ENCODE results near the gene JPT2. TPM values are rescaled to one million over a fixed set of nuclear protein-coding genes. Genes with fewer than 3 reads are reported as not detected.

The JPT2 gene
- 2.5 TPM for total RNA-seq

GRCh38 chr16:1677942-1678499 lies at the start of gene JPT2:
JPT2 (plus strand) TSS chr16:1678279; CDS start chr16:1678313, 34 bp downstream.
- H3K27me3 ChIP-seq (ENCODE audit: insufficient read depth, low read length): no peaks in the 10 kb centered on the region
- H3K9me3 ChIP-seq (ENCODE audit: low read depth, low read length): no peaks in the 10 kb centered on the region
- H3K4me1 ChIP-seq (ENCODE audit: insufficient read depth, low read length): peaks cover 20% of the 10 kb centered on the region
- H3K4me3 ChIP-seq (ENCODE audit: low read length): peak within 1 kb of the TSS; percentile 48

DNA sequence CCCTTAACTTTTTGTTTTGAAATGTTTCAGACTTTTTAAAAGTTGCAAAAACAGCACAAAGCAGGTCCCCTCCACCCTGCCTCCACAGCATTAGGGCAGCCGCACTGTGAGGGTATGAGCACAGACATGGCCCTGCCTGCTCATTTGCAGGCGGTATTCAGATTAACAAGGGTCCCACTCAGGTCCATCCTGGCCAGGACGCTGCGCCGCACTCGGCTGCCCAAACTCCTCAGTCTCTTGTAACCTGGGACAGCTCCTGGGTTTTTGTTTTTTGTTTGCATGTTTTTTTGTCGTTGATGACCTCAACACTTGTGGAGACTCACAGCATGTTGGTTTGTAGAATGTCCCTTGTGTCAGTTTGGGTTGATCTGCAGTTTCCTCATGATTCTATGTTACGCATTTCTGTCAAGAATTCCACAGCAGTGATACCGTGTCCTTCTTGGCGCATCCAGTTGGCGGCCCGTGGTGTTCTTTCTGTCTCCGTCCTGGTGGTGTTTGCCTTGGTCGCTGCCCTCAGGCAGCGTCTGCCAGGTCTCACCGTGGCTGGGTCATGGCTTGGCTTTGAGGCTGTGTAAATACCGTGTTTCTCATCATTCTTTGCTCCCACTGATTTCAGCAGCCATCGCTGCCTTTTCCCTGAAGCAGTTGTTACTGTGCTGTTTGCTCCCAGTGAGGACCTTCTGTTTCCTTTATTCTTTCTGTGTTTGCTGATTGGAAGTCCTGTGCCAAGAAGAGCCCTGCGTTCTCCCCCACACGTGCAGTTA lies 47.4 kb upstream of the JPT2 start:
- Histone ChIP-seq H3K4me1 (ENCODE audit: insufficient read depth, low read length) (no peaks in the 10 kb centered on the region), H3K9me3 (ENCODE audit: low read depth, low read length) (no peaks in the 10 kb centered on the region), H3K27me3 (ENCODE audit: insufficient read depth, low read length) (no peaks in the 10 kb centered on the region), H3K4me3 (ENCODE audit: low read length) (no peak overlapping the region)

DNA sequence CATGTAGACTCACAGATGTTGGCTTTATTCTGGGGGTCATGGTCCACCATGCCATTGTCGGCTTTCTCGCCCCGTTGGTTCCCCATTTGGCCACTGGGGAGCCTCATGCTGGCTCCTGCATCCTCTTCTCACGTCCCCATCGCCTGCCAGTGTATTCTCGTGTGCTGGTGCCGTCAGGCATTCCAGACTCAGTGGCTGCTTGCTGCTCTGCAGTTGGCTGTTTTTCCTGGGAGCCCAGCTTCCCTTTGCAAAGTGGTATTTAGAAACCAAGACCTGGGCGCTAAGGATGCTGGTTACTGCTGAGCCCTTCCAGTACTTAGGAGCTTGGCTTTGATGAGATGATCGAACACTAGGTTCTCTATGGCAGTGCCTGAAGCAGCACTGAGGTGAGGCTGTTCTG lies 46.8 kb upstream of the JPT2 start:
- Histone ChIP-seq H3K9me3 (ENCODE audit: low read depth, low read length) (no peaks in the 10 kb centered on the region), H3K4me1 (ENCODE audit: insufficient read depth, low read length) (no peaks in the 10 kb centered on the region), H3K4me3 (ENCODE audit: low read length) (no peak overlapping the region), H3K27me3 (ENCODE audit: insufficient read depth, low read length) (no peaks in the 10 kb centered on the region)

DNA sequence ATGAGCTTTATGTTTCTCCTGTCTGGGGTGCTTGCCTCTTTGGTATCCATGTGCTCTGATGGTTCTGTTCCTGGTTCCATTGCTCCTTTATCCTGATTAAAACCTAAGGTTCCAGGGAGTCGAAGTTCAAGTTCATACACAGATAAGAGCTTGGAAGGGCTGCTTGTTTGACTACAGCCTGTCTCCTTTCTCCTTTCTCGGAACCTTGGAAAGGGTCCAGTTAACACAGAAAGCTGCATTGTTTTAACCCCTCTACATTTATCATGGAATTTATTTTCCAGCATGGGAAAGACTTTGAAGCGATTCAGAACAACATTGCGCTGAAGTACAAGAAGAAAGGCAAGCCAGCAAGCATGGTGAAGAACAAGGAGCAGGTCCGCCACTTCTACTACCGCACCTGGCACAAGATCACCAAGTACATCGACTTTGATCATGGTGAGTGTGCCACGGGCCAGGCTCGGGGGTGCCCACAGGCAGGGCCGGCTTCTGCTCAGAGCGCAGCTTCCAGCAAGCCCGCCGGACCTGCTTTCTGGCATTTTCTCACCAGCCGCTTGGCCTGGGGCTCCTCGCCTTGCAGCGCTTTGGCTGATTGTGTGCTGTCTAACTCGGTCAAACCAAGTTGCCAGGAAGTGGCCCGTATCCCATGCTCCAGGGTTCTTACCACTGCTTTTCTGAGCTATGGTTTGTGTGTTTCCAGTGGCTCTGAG lies 46.0 kb upstream of the JPT2 start:
- no peak overlapping the region for H3K4me3 ChIP-seq (ENCODE audit: low read length)
- no peaks in the 10 kb centered on the region for H3K4me1 ChIP-seq (ENCODE audit: insufficient read depth, low read length)
- H3K9me3 ChIP-seq (ENCODE audit: low read depth, low read length): no peaks in the 10 kb centered on the region
- no peaks in the 10 kb centered on the region for H3K27me3 ChIP-seq (ENCODE audit: insufficient read depth, low read length)

DNA sequence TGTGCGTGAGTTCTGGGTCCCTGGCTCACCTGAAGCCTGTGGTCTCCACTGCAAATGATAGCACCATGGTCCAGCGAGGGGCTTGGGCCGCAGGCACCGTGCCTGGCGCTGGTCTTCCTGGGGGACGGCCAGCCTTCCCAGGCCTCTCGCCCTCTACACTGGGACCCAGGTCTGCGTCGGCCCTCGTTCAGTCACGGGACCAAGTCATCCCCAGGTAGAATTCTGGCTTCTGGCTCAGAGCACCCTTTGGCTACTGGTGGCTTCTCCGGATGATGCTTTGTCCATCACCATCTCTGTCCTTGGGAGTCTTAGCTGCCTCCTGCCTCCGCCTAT lies 45.5 kb upstream of the JPT2 start:
- Histone ChIP-seq H3K9me3 (ENCODE audit: low read depth, low read length) (no peaks in the 10 kb centered on the region), H3K4me1 (ENCODE audit: insufficient read depth, low read length) (no peaks in the 10 kb centered on the region), H3K27me3 (ENCODE audit: insufficient read depth, low read length) (no peaks in the 10 kb centered on the region), H3K4me3 (ENCODE audit: low read length) (no peak overlapping the region)

DNA sequence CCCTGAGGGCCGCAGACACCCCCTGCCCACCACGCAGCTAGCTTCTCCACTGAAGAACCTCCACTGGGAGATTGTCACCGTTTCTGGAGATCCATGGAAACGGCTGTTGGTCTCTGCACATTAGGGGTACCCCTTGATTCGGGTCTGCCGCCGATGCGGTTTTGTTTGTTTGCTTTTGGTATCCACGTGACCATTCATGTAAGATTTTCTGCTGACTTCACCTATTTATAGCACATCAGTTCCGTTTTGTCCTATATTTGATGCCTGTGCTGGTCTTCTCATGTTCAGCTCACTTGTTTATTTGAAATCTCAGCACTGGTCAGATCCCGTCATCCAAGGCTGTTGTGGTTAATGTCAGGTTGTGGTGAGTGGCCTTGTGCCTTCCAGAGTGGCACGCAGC lies 44.8 kb upstream of the JPT2 start:
- H3K4me1 ChIP-seq (ENCODE audit: insufficient read depth, low read length): no peaks in the 10 kb centered on the region
- no peak overlapping the region for H3K4me3 ChIP-seq (ENCODE audit: low read length)
- H3K27me3 ChIP-seq (ENCODE audit: insufficient read depth, low read length): no peaks in the 10 kb centered on the region
- H3K9me3 ChIP-seq (ENCODE audit: low read depth, low read length): no peaks in the 10 kb centered on the region

DNA sequence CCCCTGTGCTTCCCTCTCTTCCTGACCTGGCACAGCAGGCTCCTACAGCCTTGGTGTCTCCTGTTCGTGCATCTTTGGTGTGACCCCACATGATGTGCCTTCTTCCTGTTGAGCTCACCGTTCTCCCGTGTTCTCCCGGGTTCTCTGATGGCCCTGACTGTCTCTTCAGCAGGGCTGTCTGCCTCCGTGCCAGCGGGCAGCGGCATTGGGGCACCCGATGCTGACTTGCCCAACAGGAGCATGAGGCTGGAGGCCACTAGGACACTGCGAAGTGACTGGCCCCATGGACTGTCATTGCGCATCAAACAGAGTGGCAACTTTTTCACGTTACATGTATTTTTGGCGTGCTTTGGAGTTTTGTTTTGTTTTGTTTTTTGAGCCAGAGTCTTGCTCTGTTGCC lies 43.5 kb upstream of the JPT2 start:
- H3K4me3 ChIP-seq (ENCODE audit: low read length): no peak overlapping the region
- no peaks in the 10 kb centered on the region for H3K4me1 ChIP-seq (ENCODE audit: insufficient read depth, low read length)
- no peaks in the 10 kb centered on the region for H3K27me3 ChIP-seq (ENCODE audit: insufficient read depth, low read length)
- H3K9me3 ChIP-seq (ENCODE audit: low read depth, low read length): no peaks in the 10 kb centered on the region

DNA sequence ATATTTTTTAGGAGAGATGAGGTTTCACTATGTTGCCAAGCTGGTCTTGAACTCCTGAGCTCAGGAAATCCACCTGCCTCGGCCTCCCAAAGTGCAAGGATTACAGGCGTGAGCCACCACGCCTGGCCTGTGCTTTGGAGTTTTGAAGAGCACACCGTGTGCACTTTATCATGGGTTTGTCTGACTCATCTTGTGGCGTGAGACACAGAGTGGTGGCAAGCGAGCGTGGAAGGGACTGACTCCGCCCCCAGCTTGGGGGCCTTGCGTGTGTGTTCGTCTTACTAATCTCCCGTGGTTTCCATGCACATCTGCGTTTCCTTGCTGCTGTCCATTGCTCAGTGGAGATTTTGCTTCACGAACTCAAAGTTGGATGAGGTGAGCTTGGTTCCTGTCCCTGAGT lies 43.0 kb upstream of the JPT2 start:
- Histone ChIP-seq H3K4me3 (ENCODE audit: low read length) (no peak overlapping the region), H3K27me3 (ENCODE audit: insufficient read depth, low read length) (no peaks in the 10 kb centered on the region), H3K4me1 (ENCODE audit: insufficient read depth, low read length) (no peaks in the 10 kb centered on the region), H3K9me3 (ENCODE audit: low read depth, low read length) (no peaks in the 10 kb centered on the region)

DNA sequence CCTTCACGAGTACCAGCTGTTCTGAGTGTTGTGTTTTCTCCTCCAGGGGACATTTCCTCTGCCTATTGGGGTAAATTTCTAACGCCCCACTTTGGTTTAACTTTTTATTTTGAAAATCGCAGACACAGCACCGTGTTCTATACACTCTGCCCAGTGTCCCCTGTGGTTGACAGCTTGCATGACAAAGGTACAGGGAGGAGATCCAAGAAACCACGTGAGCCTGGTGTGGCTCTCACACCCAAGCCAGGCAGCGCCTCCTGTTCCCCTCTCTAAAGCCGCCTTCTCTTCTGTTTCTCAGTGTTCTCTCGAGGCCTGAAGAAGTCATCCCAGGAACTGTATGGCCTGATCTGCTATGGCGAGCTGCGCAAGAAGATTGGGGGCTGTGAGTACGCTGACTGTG lies 40.6 kb upstream of the JPT2 start:
- H3K4me1 ChIP-seq (ENCODE audit: insufficient read depth, low read length): no peaks in the 10 kb centered on the region
- no peaks in the 10 kb centered on the region for H3K9me3 ChIP-seq (ENCODE audit: low read depth, low read length)
- no peaks in the 10 kb centered on the region for H3K27me3 ChIP-seq (ENCODE audit: insufficient read depth, low read length)
- H3K4me3 ChIP-seq (ENCODE audit: low read length): no peak overlapping the region

DNA sequence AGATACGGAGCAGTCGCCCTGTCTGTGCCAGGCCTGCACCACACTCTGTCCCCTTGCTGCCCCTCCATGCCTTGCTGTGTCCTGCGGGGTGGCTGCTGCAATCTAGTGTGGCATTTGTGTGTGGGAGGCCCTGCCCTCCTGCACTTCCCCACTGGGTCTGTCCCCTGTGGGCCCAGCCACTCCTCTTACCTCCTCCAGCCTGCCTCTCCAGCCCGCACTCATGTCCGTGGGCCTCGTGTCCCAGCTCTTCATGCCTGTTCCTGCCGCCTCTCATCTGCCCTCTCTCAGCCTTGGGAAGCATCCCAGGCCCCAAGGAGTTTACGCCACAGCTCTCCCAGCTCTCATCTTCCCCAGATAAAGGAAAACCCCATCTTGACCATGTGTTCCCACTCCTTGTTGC lies 39.3 kb upstream of the JPT2 start:
- H3K4me3 ChIP-seq (ENCODE audit: low read length): no peak overlapping the region
- no peaks in the 10 kb centered on the region for H3K9me3 ChIP-seq (ENCODE audit: low read depth, low read length)
- H3K27me3 ChIP-seq (ENCODE audit: insufficient read depth, low read length): no peaks in the 10 kb centered on the region
- no peaks in the 10 kb centered on the region for H3K4me1 ChIP-seq (ENCODE audit: insufficient read depth, low read length)

DNA sequence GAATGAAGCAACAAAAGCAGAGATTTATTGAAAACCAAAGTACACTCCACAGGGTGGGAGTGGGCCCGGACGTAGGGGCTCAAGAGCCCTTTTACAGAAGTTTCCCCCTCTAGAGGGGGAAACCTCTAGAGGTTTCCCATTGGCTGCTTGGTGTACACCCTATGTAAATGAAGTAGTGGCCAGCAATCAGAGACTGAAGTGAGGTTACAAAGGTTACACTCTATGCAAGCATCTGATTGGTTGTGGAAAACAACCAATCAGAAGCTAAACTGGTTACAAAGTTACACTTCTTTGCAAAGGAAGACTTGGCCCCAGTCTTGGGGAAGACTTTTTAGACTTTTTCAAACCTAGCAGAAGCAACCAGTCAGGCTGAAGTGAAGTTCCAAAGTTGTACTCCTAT lies 38.8 kb upstream of the JPT2 start:
- H3K4me1 ChIP-seq (ENCODE audit: insufficient read depth, low read length): no peaks in the 10 kb centered on the region
- no peak overlapping the region for H3K4me3 ChIP-seq (ENCODE audit: low read length)
- no peaks in the 10 kb centered on the region for H3K9me3 ChIP-seq (ENCODE audit: low read depth, low read length)
- no peaks in the 10 kb centered on the region for H3K27me3 ChIP-seq (ENCODE audit: insufficient read depth, low read length)

DNA sequence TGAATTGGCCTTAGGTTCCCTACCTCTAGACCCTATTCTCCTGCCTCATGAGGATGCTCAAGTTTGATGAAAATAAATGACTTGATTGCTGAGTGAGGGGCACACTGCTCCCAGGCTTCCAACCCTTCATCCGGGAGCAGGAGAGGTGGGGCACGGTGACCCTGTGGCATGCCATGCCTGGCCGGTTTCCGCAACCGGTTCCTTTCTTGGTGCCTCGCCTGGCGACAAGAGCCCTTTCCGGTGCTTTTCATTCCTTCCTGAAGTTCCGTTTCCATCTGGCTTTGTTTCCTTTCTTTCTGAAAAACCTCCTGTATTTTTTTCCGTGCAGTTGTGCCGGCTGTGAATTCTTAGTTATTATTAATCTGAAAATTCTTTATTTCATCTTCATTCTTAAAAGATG lies 38.2 kb upstream of the JPT2 start:
- Histone ChIP-seq H3K4me3 (ENCODE audit: low read length) (no peak overlapping the region), H3K9me3 (ENCODE audit: low read depth, low read length) (no peaks in the 10 kb centered on the region), H3K27me3 (ENCODE audit: insufficient read depth, low read length) (no peaks in the 10 kb centered on the region), H3K4me1 (ENCODE audit: insufficient read depth, low read length) (no peaks in the 10 kb centered on the region)

DNA sequence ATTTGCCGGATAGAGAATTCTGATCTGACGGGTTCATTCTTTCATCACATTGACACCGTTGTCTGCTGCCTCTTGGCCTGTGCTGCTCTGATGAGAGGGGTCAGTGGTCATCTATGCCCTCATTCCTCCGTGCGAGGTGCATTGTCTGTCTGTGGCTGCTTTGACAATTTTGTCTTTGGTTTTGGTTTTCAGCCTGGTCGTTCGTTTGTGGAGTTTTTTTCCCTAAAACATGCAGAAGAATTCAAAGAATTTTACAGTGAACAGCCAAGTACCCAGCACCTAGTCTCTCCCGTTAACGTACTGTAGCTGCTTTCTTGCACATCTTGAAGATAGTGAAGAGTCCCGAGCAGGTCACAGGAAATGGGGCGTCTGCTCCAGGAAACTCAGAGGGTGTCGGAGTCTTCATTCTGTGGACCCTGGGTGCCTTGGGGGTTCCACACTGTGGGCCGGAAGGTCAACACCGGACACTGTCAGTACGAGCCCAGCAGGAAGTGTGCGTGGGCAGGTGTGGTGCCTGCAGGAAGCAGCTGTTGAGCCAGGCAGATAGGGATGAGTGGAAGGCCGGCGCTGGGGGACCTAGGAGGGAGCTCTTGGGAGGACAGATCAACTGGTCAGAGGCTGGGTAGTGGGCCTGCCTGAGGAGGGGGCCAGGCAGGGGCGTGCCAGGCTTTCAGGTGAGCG lies 37.7 kb upstream of the JPT2 start:
- no peaks in the 10 kb centered on the region for H3K27me3 ChIP-seq (ENCODE audit: insufficient read depth, low read length)
- peaks cover under 1% of the 10 kb centered on the region for H3K4me1 ChIP-seq (ENCODE audit: insufficient read depth, low read length)
- H3K9me3 ChIP-seq (ENCODE audit: low read depth, low read length): no peaks in the 10 kb centered on the region
- H3K4me3 ChIP-seq (ENCODE audit: low read length): no peak overlapping the region

DNA sequence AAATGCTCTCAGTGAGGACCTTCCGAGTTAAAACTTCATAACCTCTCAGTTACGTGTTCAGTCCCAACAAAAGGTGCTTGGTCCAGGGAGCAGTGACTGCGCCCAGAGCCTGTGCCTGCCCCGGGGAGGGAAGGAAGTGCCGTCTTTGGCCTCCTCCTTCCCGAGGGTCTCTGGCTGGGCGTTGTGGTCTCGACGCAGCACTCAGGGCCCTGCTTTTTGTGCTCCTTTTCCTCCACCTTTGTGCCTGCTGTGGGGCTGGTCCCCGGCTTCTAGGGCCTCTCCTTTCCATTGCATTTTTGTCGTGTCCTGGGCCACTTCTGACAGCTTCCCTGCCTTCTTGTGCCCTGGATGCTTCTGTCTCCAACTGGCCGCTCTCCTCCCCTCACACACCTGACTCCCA lies 36.8 kb upstream of the JPT2 start:
- H3K4me3 ChIP-seq (ENCODE audit: low read length): no peak overlapping the region
- no peaks in the 10 kb centered on the region for H3K9me3 ChIP-seq (ENCODE audit: low read depth, low read length)
- H3K4me1 ChIP-seq (ENCODE audit: insufficient read depth, low read length): peaks cover 9% of the 10 kb centered on the region
- no peaks in the 10 kb centered on the region for H3K27me3 ChIP-seq (ENCODE audit: insufficient read depth, low read length)

DNA sequence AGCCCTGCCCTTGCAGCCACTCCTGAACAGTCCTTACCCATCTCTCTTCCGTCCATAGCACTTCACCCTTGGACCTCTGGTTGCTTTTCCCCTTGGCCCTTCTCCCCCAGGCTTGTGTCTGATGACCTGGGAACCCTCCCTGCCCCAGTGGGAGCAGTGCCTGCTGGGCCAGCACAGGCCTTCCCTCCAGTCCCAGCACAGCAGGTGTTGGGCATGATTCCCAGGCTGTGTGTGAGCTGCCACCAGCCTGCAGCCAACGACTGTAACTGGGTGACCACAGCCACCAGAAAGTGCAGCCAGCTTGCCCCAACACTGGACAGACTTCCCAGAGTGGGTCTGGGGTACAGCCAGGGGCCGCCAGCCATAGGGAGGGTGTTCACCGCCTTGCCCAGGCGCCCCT lies 35.9 kb upstream of the JPT2 start:
- Histone ChIP-seq H3K9me3 (ENCODE audit: low read depth, low read length) (no peaks in the 10 kb centered on the region), H3K4me3 (ENCODE audit: low read length) (no peak overlapping the region), H3K4me1 (ENCODE audit: insufficient read depth, low read length) (peaks cover 16% of the 10 kb centered on the region), H3K27me3 (ENCODE audit: insufficient read depth, low read length) (no peaks in the 10 kb centered on the region)
